ENCODE measurements around the gene ZNF532. TPM values are rescaled to one million over a fixed set of nuclear protein-coding genes. Genes with fewer than 3 reads are reported as not detected.

The ZNF532 gene
- total RNA-seq, 1 donor, result 49.6 TPM

DNA sequence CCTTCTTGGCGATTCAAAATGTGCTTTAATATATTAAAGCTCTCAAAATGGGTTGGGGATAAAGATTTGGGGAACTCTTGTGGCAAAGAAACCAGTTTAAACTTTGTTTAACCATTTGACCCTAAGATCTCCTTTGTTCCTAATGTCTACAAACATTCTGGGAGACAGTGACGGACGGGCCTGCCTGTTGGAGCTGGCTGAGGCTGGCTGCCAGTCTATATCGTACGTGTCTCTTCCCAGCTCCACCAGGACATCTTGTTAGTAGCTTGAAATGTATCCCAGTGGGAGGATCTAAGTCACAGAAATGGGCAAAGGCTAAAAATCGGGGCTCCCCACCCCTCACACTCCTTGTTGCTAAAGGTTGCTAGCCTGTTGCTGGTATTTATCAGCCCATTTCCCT lies 30.7 kb downstream of the ZNF532 start:
- Histone ChIP-seq H3K27ac (ENCODE audit: low read depth, low read length) (no peak overlapping the region), H3K4me2 (ENCODE audit: insufficient read depth, low read length) (no peak overlapping the region), H4K20me1 (ENCODE audit: insufficient read depth, low read length) (no peaks in the 10 kb centered on the region), H3K4me3 (ENCODE audit: insufficient read depth, low read length) (no peak overlapping the region), H3K79me2 (ENCODE audit: insufficient read depth, low read length) (peaks cover 81% of the 10 kb centered on the region), H3K9me3 (ENCODE audit: low read depth, low read length) (no peaks in the 10 kb centered on the region), H3K36me3 (ENCODE audit: insufficient read depth, low read length) (peaks cover 15% of the 10 kb centered on the region), H3K4me1 (ENCODE audit: insufficient read depth, low read length) (peaks cover 14% of the 10 kb centered on the region), H2AFZ (ENCODE audit: low read length) (no peak overlapping the region), H3K27me3 (ENCODE audit: insufficient read depth, low read length) (no peaks in the 10 kb centered on the region)
- DNase-seq (ENCODE audit: insufficient read length, low spot score, missing footprints), result no peak
- TF ChIP-seq, protein P1, sequence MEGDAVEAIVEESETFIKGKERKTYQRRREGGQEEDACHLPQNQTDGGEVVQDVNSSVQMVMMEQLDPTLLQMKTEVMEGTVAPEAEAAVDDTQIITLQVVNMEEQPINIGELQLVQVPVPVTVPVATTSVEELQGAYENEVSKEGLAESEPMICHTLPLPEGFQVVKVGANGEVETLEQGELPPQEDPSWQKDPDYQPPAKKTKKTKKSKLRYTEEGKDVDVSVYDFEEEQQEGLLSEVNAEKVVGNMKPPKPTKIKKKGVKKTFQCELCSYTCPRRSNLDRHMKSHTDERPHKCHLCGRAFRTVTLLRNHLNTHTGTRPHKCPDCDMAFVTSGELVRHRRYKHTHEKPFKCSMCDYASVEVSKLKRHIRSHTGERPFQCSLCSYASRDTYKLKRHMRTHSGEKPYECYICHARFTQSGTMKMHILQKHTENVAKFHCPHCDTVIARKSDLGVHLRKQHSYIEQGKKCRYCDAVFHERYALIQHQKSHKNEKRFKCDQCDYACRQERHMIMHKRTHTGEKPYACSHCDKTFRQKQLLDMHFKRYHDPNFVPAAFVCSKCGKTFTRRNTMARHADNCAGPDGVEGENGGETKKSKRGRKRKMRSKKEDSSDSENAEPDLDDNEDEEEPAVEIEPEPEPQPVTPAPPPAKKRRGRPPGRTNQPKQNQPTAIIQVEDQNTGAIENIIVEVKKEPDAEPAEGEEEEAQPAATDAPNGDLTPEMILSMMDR (IDR thresholded peaks at IDR 0.05; ENCODE audit: extremely low read depth, low read depth, low read length), result no peak

DNA sequence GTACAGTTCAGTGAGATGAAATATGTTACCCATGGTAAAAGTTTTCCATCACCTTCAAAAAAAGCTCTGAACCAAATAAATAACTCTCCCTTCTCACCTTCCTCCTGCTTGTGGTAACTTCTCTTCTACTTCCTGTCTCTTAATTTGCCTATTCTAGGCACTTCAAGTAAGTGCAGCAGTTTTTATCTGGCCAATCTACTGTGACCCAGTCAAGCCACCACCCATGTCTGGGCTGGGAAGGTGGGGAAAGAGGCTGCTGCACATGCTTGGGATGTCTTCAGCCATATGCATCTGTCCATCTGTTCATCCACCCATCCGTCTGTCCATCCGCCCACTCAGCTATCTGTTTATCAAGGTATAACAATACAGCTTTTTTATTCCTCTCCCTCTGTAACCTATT lies 31.6 kb downstream of the ZNF532 start:
- no peak overlapping the region for H3K4me3 ChIP-seq (ENCODE audit: insufficient read depth, low read length)
- peaks cover 83% of the 10 kb centered on the region for H3K79me2 ChIP-seq (ENCODE audit: insufficient read depth, low read length)
- H3K36me3 ChIP-seq (ENCODE audit: insufficient read depth, low read length), result peaks cover 22% of the 10 kb centered on the region
- H3K27ac ChIP-seq (ENCODE audit: low read depth, low read length), result no peak overlapping the region
- no peak overlapping the region for H2AFZ ChIP-seq (ENCODE audit: low read length)
- H3K4me1 ChIP-seq (ENCODE audit: insufficient read depth, low read length), result peaks cover 14% of the 10 kb centered on the region
- no peak for DNase-seq (ENCODE audit: insufficient read length, low spot score, missing footprints)
- no peaks in the 10 kb centered on the region for H3K27me3 ChIP-seq (ENCODE audit: insufficient read depth, low read length)
- H3K9me3 ChIP-seq (ENCODE audit: low read depth, low read length), result no peaks in the 10 kb centered on the region
- no peak overlapping the region for H3K4me2 ChIP-seq (ENCODE audit: insufficient read depth, low read length)
- no peaks in the 10 kb centered on the region for H4K20me1 ChIP-seq (ENCODE audit: insufficient read depth, low read length)
- TF ChIP-seq, protein P1 (IDR thresholded peaks at IDR 0.05; ENCODE audit: extremely low read depth, low read depth, low read length), result no peak

DNA sequence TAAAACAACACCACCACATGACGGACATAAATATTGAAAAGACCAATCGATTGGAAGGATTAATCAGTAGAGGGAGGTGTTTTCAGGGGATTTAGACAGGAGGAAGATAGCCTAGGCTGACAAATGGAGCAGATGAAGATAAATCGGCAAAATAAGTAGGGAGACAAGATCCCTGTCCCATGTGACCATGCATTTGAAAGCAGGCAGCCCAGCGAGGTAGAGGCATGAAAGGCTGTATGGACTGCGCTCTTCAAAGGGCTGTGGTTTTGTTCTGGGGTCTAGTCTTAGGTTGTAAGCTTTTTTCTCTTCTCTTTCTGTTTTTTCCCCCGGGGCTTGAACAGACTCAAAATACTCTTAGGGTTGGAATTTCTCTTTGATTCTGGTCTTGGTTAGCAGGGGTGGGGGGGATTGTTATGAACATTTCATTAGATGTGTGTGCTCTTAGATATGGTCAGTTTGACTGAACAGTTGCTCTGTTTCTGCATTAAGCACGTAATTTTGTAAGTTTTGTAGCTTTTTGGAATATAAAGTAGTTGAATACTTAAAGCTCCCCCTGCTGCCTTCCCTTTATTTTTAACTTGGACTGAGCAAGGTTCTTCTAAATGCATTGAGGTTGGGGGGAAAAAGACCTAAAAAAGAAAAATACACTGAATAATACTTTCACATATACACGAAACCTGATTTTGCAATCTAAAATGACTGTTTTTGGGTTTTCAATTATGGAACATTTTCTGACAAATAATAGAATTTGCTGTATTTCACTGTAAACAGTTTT lies 32.2 kb downstream of the ZNF532 start:
- Histone ChIP-seq H3K79me2 (ENCODE audit: insufficient read depth, low read length) (peaks cover 85% of the 10 kb centered on the region), H3K4me2 (ENCODE audit: insufficient read depth, low read length) (no peak overlapping the region), H3K4me3 (ENCODE audit: insufficient read depth, low read length) (no peak overlapping the region)

More for the DNA sequence above, 32.2 kb downstream of the ZNF532 start:
- Histone ChIP-seq H3K36me3 (ENCODE audit: insufficient read depth, low read length) (peaks cover 25% of the 10 kb centered on the region), H4K20me1 (ENCODE audit: insufficient read depth, low read length) (no peaks in the 10 kb centered on the region), H2AFZ (ENCODE audit: low read length) (no peak overlapping the region), H3K9me3 (ENCODE audit: low read depth, low read length) (no peaks in the 10 kb centered on the region), H3K4me1 (ENCODE audit: insufficient read depth, low read length) (peaks cover 9% of the 10 kb centered on the region), H3K27me3 (ENCODE audit: insufficient read depth, low read length) (no peaks in the 10 kb centered on the region), H3K27ac (ENCODE audit: low read depth, low read length) (no peak overlapping the region)
- DNase-seq (ENCODE audit: insufficient read length, low spot score, missing footprints), result no peak
- TF ChIP-seq, protein P1 (IDR thresholded peaks at IDR 0.05; ENCODE audit: extremely low read depth, low read depth, low read length), result no peak

All from osteoblast (primary cell).